ENCODE measurements around the gene BTBD19. TPM values are rescaled to one million over a fixed set of nuclear protein-coding genes. Genes with fewer than 3 reads are reported as not detected.

The BTBD19 gene
- total RNA-seq, 1 experiment from 2014 or later = 0.75 TPM

GRCh38 chr1:44828003-44828651, 19.8 kb downstream of the BTBD19 start:
- no peaks in the 10 kb centered on the region for H3K4me1 ChIP-seq (ENCODE audit: low read length)
- H3K4me2 ChIP-seq (ENCODE audit: low read depth, low read length, poor library complexity, severe bottlenecking) = no peak overlapping the region
- H2AFZ ChIP-seq (ENCODE audit: low read length) = no peak overlapping the region
- no peaks in the 10 kb centered on the region for H3K9me2 ChIP-seq (replicated peaks; ENCODE audit: insufficient read depth, low read length)
- DNase-seq = no peak
- no peaks in the 10 kb centered on the region for H3K79me2 ChIP-seq (ENCODE audit: low read length)
- H3K27ac ChIP-seq (ENCODE audit: low read length) = no peak overlapping the region
- no peaks in the 10 kb centered on the region for H3K36me3 ChIP-seq (ENCODE audit: insufficient read depth, low read length)
- H4K20me1 ChIP-seq (ENCODE audit: insufficient read depth, low read depth, low read length) = no peaks in the 10 kb centered on the region
- H3K27me3 ChIP-seq (ENCODE audit: low read length) = no peaks in the 10 kb centered on the region
- H3K9me3 ChIP-seq (ENCODE audit: low read length) = no peaks in the 10 kb centered on the region
- H3K9ac ChIP-seq (ENCODE audit: low read length) = no peak overlapping the region
- H3K4me3 ChIP-seq (ENCODE audit: low read length) = no peak overlapping the region

- H3K4me3 ChIP-seq (ENCODE audit: low read length) = no peak overlapping the region
- no peaks in the 10 kb centered on the region for H3K9me3 ChIP-seq (ENCODE audit: low read length)
- no peaks in the 10 kb centered on the region for H3K4me1 ChIP-seq (ENCODE audit: low read length)
- no peak overlapping the region for H2AFZ ChIP-seq (ENCODE audit: low read length)
- DNase-seq = no peak
- no peaks in the 10 kb centered on the region for H4K20me1 ChIP-seq (ENCODE audit: insufficient read depth, low read depth, low read length)
- H3K36me3 ChIP-seq (ENCODE audit: insufficient read depth, low read length) = no peaks in the 10 kb centered on the region
- H3K9me2 ChIP-seq (replicated peaks; ENCODE audit: insufficient read depth, low read length) = no peaks in the 10 kb centered on the region
- H3K4me2 ChIP-seq (ENCODE audit: low read depth, low read length, poor library complexity, severe bottlenecking) = no peak overlapping the region
- no peaks in the 10 kb centered on the region for H3K79me2 ChIP-seq (ENCODE audit: low read length)
- no peaks in the 10 kb centered on the region for H3K27me3 ChIP-seq (ENCODE audit: low read length)
- no peak overlapping the region for H3K27ac ChIP-seq (ENCODE audit: low read length)
- H3K9ac ChIP-seq (ENCODE audit: low read length) = no peak overlapping the region
Measured at GRCh38 chr1:44828841-44829440, 20.6 kb downstream of the BTBD19 start.

GRCh38 chr1:44829506-44830384, 21.4 kb downstream of the BTBD19 start:
- H3K79me2 ChIP-seq (ENCODE audit: low read length) = no peaks in the 10 kb centered on the region
- H3K4me1 ChIP-seq (ENCODE audit: low read length) = no peaks in the 10 kb centered on the region
- no peak overlapping the region for H3K4me2 ChIP-seq (ENCODE audit: low read depth, low read length, poor library complexity, severe bottlenecking)
- DNase-seq = no peak
- H3K27ac ChIP-seq (ENCODE audit: low read length) = no peak overlapping the region
- H3K9me2 ChIP-seq (replicated peaks; ENCODE audit: insufficient read depth, low read length) = no peaks in the 10 kb centered on the region
- no peaks in the 10 kb centered on the region for H3K27me3 ChIP-seq (ENCODE audit: low read length)
- no peaks in the 10 kb centered on the region for H3K36me3 ChIP-seq (ENCODE audit: insufficient read depth, low read length)
- no peak overlapping the region for H3K9ac ChIP-seq (ENCODE audit: low read length)
- no peak overlapping the region for H3K4me3 ChIP-seq (ENCODE audit: low read length)
- H2AFZ ChIP-seq (ENCODE audit: low read length) = no peak overlapping the region
- H4K20me1 ChIP-seq (ENCODE audit: insufficient read depth, low read depth, low read length) = no peaks in the 10 kb centered on the region
- no peaks in the 10 kb centered on the region for H3K9me3 ChIP-seq (ENCODE audit: low read length)

- peak; percentile 62 for DNase-seq
- Histone ChIP-seq H3K27ac (ENCODE audit: low read length) (no peak overlapping the region), H3K9ac (ENCODE audit: low read length) (no peak overlapping the region), H3K27me3 (ENCODE audit: low read length) (no peaks in the 10 kb centered on the region), H2AFZ (ENCODE audit: low read length) (no peak overlapping the region), H3K4me2 (ENCODE audit: low read depth, low read length, poor library complexity, severe bottlenecking) (no peak overlapping the region), H4K20me1 (ENCODE audit: insufficient read depth, low read depth, low read length) (no peaks in the 10 kb centered on the region), H3K79me2 (ENCODE audit: low read length) (no peaks in the 10 kb centered on the region), H3K9me2 (replicated peaks; ENCODE audit: insufficient read depth, low read length) (no peaks in the 10 kb centered on the region), H3K4me1 (ENCODE audit: low read length) (peaks cover under 1% of the 10 kb centered on the region), H3K4me3 (ENCODE audit: low read length) (no peak overlapping the region), H3K36me3 (ENCODE audit: insufficient read depth, low read length) (no peaks in the 10 kb centered on the region), H3K9me3 (ENCODE audit: low read length) (no peaks in the 10 kb centered on the region)
Measured at GRCh38 chr1:44830900-44831304, 22.6 kb downstream of the BTBD19 start.

GRCh38 chr1:44831516-44831915, 23.2 kb downstream of the BTBD19 start:
- no peak overlapping the region for H3K9ac ChIP-seq (ENCODE audit: low read length)
- no peaks in the 10 kb centered on the region for H3K27me3 ChIP-seq (ENCODE audit: low read length)
- H4K20me1 ChIP-seq (ENCODE audit: insufficient read depth, low read depth, low read length) = no peaks in the 10 kb centered on the region
- no peak overlapping the region for H3K27ac ChIP-seq (ENCODE audit: low read length)
- no peaks in the 10 kb centered on the region for H3K36me3 ChIP-seq (ENCODE audit: insufficient read depth, low read length)
- no peak overlapping the region for H3K4me3 ChIP-seq (ENCODE audit: low read length)
- H2AFZ ChIP-seq (ENCODE audit: low read length) = no peak overlapping the region
- H3K9me2 ChIP-seq (replicated peaks; ENCODE audit: insufficient read depth, low read length) = no peaks in the 10 kb centered on the region
- no peak for DNase-seq
- no peak overlapping the region for H3K4me2 ChIP-seq (ENCODE audit: low read depth, low read length, poor library complexity, severe bottlenecking)
- H3K4me1 ChIP-seq (ENCODE audit: low read length) = peaks cover 4% of the 10 kb centered on the region
- no peaks in the 10 kb centered on the region for H3K9me3 ChIP-seq (ENCODE audit: low read length)
- H3K79me2 ChIP-seq (ENCODE audit: low read length) = no peaks in the 10 kb centered on the region

- no peaks in the 10 kb centered on the region for H3K36me3 ChIP-seq (ENCODE audit: insufficient read depth, low read length)
- H3K9me3 ChIP-seq (ENCODE audit: low read length) = no peaks in the 10 kb centered on the region
- no peaks in the 10 kb centered on the region for H3K27me3 ChIP-seq (ENCODE audit: low read length)
- no peaks in the 10 kb centered on the region for H4K20me1 ChIP-seq (ENCODE audit: insufficient read depth, low read depth, low read length)
- H3K9ac ChIP-seq (ENCODE audit: low read length) = no peak overlapping the region
- no peak overlapping the region for H2AFZ ChIP-seq (ENCODE audit: low read length)
- H3K9me2 ChIP-seq (replicated peaks; ENCODE audit: insufficient read depth, low read length) = no peaks in the 10 kb centered on the region
- H3K4me2 ChIP-seq (ENCODE audit: low read depth, low read length, poor library complexity, severe bottlenecking) = no peak overlapping the region
- DNase-seq = no peak
- H3K4me1 ChIP-seq (ENCODE audit: low read length) = peaks cover 4% of the 10 kb centered on the region
- H3K27ac ChIP-seq (ENCODE audit: low read length) = no peak overlapping the region
- no peaks in the 10 kb centered on the region for H3K79me2 ChIP-seq (ENCODE audit: low read length)
- H3K4me3 ChIP-seq (ENCODE audit: low read length) = no peak overlapping the region
Measured at GRCh38 chr1:44832056-44832705, 23.9 kb downstream of the BTBD19 start.

GRCh38 chr1:44834328-44834727, 26.0 kb downstream of the BTBD19 start:
- Histone ChIP-seq H3K36me3 (ENCODE audit: insufficient read depth, low read length) (no peaks in the 10 kb centered on the region), H2AFZ (ENCODE audit: low read length) (no peak overlapping the region), H3K9me2 (replicated peaks; ENCODE audit: insufficient read depth, low read length) (no peaks in the 10 kb centered on the region), H3K9ac (ENCODE audit: low read length) (no peak overlapping the region), H3K4me1 (ENCODE audit: low read length) (peaks cover 4% of the 10 kb centered on the region), H4K20me1 (ENCODE audit: insufficient read depth, low read depth, low read length) (no peaks in the 10 kb centered on the region), H3K27me3 (ENCODE audit: low read length) (no peaks in the 10 kb centered on the region), H3K27ac (ENCODE audit: low read length) (no peak overlapping the region), H3K4me2 (ENCODE audit: low read depth, low read length, poor library complexity, severe bottlenecking) (no peak overlapping the region), H3K4me3 (ENCODE audit: low read length) (no peak overlapping the region), H3K79me2 (ENCODE audit: low read length) (no peaks in the 10 kb centered on the region), H3K9me3 (ENCODE audit: low read length) (no peaks in the 10 kb centered on the region)
- DNase-seq = no peak

Measured in Karpas-422 (cell line).